GM12874 (cell line): Measurements from ENCODE around the gene BOK.

Experiments used
- TF ChIP-seq, protein P1 (sequence below): IDR thresholded peaks from 2 replicates; pipeline ENCODE4 v1.5.1; 2011; ENCODE audit warnings: low read depth, mild to moderate bottlenecking, control low read depth, low read length, moderate library complexity; ENCODE audit not compliant: insufficient read depth

Gene BOK

DNA sequence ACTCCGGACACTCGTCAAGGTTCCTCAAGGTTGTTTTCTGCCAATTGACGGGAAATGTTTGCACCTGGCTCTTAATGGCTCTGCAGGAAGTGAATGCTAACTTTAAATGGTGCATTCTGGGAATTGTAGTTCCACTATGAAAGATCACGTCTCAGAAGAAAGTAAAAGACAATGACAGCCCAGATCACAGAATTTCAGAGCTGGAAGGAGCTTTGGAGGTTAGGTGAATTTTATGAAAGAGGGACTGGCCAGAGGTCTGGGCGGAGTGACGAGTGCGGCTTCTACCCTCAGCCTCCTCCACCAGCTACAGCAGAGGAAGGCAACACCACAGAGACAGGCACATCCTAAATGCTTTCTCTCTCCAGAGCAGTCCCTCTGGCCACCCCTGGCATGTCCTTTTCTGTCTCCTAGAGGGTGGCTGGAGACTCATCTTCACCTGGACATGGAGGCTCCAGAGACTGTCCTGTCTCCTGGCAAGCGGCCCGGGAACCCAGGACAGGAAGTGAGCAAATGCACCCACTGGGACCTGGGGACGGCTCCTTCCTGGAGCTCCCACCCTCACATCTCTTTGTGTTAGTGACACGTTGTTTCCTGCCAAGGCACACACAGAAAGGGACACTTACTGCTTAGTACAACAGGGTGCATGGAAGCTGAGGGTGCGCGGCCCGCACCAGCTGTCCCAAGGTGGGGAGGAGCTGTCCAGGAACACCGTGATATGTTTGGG, 59.0 kb downstream of the BOK start:
- TF ChIP-seq, protein P1, sequence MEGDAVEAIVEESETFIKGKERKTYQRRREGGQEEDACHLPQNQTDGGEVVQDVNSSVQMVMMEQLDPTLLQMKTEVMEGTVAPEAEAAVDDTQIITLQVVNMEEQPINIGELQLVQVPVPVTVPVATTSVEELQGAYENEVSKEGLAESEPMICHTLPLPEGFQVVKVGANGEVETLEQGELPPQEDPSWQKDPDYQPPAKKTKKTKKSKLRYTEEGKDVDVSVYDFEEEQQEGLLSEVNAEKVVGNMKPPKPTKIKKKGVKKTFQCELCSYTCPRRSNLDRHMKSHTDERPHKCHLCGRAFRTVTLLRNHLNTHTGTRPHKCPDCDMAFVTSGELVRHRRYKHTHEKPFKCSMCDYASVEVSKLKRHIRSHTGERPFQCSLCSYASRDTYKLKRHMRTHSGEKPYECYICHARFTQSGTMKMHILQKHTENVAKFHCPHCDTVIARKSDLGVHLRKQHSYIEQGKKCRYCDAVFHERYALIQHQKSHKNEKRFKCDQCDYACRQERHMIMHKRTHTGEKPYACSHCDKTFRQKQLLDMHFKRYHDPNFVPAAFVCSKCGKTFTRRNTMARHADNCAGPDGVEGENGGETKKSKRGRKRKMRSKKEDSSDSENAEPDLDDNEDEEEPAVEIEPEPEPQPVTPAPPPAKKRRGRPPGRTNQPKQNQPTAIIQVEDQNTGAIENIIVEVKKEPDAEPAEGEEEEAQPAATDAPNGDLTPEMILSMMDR: no peak

DNA sequence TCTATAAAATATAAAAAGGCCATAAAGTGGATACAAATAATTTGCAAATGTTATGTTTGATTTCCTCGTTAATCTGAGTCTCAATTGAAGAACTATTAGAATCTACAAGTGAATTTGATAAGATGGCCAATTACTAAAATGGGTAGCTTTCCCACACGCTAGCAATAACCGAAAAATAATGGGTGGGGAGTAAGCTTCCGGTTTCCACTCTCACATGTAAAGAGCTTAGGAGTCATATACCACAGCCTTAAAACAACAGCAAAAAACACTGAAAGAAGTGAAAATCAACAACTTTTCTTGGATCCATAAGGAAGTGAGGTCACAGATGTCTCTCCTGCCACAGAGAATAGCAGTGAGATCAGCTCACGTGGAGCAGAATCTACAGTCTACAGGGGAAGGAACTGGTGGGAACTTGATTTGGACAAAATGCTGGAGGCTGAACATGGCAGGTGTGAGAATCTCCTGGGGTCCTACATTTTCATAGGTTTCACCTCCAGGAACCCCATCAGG, 59.8 kb downstream of the BOK start:
- TF ChIP-seq, protein P1: no peak

DNA sequence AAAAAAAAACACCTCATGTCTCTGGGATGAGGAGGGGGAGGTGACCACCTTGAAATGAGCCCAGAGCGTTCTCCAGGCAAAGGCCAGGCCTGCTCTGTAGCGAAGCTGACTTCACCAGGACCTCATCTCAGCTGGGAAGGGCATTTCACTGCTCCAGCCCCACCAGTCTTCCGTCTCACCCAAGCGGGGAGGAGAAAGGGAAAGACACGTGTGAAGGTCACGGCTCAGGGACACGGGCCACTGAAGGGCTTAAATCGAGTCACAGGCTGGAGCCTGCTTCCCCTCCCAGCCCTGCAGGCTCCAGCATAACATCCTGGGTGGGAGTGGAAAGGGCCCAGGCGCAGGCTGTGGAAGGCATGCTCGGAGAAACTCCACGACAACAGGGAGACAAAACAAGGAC, 60.3 kb downstream of the BOK start:
- TF ChIP-seq, protein P1: no peak

DNA sequence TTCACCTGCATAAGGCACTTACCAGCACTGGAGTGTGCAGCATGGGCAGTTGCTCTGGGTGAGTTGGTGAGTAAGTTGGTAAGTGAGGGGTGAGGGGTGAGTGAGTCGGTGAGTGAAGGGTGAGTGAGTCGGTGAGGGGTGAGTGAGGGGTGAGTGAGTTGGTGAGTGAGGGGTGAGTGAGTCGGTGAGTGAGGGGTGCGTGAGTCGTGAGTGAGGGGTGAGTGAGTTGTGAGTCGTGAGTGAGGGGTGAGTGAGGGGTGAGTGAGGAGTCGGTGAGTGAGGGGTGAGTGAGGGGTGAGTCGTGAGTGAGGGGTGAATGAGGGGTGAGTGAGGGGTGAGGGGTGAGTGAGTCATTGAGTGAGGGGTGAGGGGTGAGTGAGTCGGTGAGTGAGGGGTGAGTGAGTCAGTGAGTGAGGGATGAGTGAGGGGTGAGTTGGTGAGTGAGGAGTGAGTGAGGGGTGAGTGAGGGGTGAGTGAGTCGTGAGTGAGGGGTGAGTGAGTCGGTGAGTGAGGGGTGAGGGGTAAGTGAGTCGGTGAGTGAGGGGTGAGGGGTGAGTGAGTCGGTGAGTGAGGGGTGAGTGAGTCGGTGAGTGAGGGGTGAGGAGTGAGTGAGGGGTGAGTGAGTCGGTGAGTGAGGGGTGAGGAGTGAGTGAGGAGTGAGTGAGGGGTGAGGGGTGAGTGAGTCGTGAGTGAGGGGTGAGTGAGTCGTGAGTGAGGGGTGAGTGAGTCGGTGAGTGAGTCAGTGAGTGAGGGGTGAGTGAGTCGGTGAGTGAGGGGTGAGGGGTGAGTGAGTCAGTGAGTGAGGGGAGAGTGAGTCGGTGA, 61.3 kb downstream of the BOK start:
- TF ChIP-seq, protein P1: no peak

DNA sequence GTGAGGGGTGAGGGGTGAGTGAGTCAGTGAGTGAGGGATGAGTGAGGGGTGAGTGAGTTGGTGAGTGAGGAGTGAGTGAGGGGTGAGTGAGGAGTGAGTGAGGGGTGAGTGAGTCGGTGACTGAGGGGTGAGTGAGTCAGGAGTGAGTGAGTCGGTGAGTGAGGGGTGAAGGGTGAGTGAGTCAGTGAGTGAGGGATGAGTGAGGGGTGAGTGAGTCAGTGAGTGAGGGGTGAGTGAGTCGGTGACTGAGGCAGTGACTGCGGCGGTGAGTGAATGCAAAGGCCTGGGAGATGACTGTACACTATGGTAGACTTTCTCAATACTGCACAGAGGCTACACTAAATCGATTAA, 61.8 kb downstream of the BOK start:
- TF ChIP-seq, protein P1: no peak
